Right lobe of liver (tissue), 6 donors: ENCODE measurements around the gene HTT-AS. TPM values are rescaled to one million over a fixed set of nuclear protein-coding genes. Genes with fewer than 3 reads are reported as not detected.

Experiments
- ATAC-seq, 4 donors: fragments of 200-7000 bp; cut with Tn5 transposase; one replicate each; pipeline ENCODE4 v1.9.1; 2020; ENCODE audit warnings: mild to moderate bottlenecking in 4 of 4, moderate library complexity in 4 of 4
- DNase-seq, 3 donors: peaks; one replicate each; pipeline ENCODE4 v3.0.0-alpha.2; 2020
- H3K27ac ChIP-seq, 3 donors: fragments of 200-600 bp; one replicate each; pipeline ENCODE4 v1.8.0; 2022
- H3K27me3 ChIP-seq, 2 donors: fragments of 200-600 bp; one replicate each; pipeline ENCODE4 v1.8.0; 2022
- H3K36me3 ChIP-seq, 4 donors: fragments of 200-600 bp; sonication (generic) in 1 of 4; one replicate each; pipeline versions ENCODE4 v1.5.1 to v1.8.0; 2017 to 2022; ENCODE audit warnings: control low read depth in 1 of 4
- H3K4me1 ChIP-seq, 4 donors: fragments of 200-600 bp; sonication (generic) in 1 of 4; one replicate each; pipeline versions ENCODE4 v1.5.1 to v1.8.0; 2017 to 2022; ENCODE audit warnings: control low read depth in 1 of 4
- H3K4me3 ChIP-seq, 3 donors: fragments of 200-600 bp; one replicate each; pipeline ENCODE4 v1.8.0; 2022
- H3K9me3 ChIP-seq, 4 donors: fragments of 200-600 bp; sonication (generic) in 1 of 4; one replicate each; pipeline versions ENCODE4 v1.5.1 to v1.8.0; 2017 to 2022; ENCODE audit warnings: control low read depth in 1 of 4
- POLR2A ChIP-seq: fragments of 450-650 bp; IDR thresholded peaks from one replicate; pipeline ENCODE4 v1.6.1; 2017; ENCODE audit warnings: antibody characterized with exemption, mild to moderate bottlenecking
- WGBS: methylation state at CpG from one replicate; pipeline ENCODE4 v1.1.6; 2018; ENCODE audit warnings: low coverage, low lambda C conversion rate; ENCODE audit not compliant: insufficient coverage; ENCODE audit errors: missing lambda C conversion rate; 5-methylcytosine and 5-hydroxymethylcytosine counted together
- intact Hi-C, 2 donors: fragments of 100-400 bp; cut with DNase I; formaldehyde crosslinking; loops; one replicate each; pipeline versions ENCODE4 v1.11.2 to v1.14.1; 2022
- total RNA-seq, 6 experiments: library from RNA; depleted of rRNA in 2 of 6; stranded (reverse); fragments of >200 nt in 2 of 6; fragmentation: NEBNext Ultra II Directional in 3 of 6; extraction: Animal tissue kit (Norgen Biotek cat#: 25700) in 3 of 6; gene quantifications; one replicate each; pipeline versions ENCODE4 v1.1.0 to v1.2.4, GENCODE V29; 2016 to 2023
- TF ChIP-seq, protein P1 (sequence below), 4 donors: fragments of 200-600 bp in 3 of 4; fragments of 450-650 bp in 1 of 4; IDR thresholded peaks; one replicate each; pipeline versions ENCODE4 v1.5.1 to v1.8.0; 2016 to 2022; ENCODE audit warnings: antibody characterized with exemption in 4 of 4, mild to moderate bottlenecking in 2 of 4
- donor health status: DM: no; HTN: yes; CAD: no.
- donor health status: DM: no; HTN: no; CAD: no.
- donor health status: DM: no; HTN: no; CAD: no.
- donor health status: DM: no; HTN: yes; CAD: no.
- donor health status: DM: no; HTN: yes; CAD: no.

The HTT-AS gene
- total RNA-seq, 6 experiments from 2014 or later: not detected

DNA sequence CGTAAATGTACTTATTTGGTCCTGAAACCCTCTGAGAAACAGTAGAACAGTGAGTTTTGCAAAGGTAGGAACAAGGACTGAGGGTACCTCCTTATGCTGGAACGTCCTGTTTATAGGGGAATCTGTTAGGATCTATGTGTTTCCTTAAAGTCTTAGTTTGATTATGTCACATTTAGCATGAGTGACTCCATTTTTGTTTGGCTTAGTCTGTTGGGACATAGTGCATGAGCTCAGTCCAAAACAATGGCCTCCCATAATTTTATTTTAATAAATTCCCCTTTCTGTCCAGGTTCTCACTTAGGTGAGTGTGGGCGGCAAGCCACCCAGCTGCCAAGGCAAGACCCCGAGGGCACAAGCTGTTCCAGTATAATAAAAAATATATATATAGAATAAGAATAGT lies 27.7 kb downstream of the HTT-AS start:
- no peak for DNase-seq
- intact Hi-C loops: no loop called here

DNA sequence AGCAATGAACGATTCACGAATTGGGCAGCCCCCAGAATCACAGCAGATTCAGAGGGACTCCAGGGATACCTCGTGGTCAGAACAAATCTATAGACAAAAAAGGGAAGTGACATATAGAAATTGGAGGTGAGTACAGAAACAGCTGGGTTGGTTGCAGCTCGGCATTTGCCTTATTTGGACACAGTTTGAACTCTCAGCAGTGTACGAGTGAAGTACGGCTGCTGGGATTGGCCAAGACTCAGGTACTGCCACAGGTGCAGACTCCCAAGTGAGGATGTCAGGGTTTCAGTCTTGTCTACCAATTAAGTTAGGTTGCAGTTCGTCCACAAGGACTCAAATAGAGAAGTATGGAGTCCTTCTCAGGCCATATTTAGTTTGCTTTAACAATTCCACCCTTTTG lies 28.2 kb downstream of the HTT-AS start:
- Histone ChIP-seq H3K9me3 (no peaks in the 10 kb centered on the region), H3K4me1 (peaks cover 0 to 10% (median 0%) of the 10 kb centered on the region in 4 donors), H3K36me3 (no peaks in the 10 kb centered on the region), H3K27me3 (no peaks in the 10 kb centered on the region), H3K27ac (no peak overlapping the region), H3K4me3 (no peak overlapping the region)
- ATAC-seq (no peak), DNase-seq (no peak)
- whole genome bisulfite sequencing: 59% methylated on average over 6 of the region's 7 CpGs
- intact Hi-C loops: no loop called here
- no peak for TF ChIP-seq POLR2A
- TF ChIP-seq, protein P1, sequence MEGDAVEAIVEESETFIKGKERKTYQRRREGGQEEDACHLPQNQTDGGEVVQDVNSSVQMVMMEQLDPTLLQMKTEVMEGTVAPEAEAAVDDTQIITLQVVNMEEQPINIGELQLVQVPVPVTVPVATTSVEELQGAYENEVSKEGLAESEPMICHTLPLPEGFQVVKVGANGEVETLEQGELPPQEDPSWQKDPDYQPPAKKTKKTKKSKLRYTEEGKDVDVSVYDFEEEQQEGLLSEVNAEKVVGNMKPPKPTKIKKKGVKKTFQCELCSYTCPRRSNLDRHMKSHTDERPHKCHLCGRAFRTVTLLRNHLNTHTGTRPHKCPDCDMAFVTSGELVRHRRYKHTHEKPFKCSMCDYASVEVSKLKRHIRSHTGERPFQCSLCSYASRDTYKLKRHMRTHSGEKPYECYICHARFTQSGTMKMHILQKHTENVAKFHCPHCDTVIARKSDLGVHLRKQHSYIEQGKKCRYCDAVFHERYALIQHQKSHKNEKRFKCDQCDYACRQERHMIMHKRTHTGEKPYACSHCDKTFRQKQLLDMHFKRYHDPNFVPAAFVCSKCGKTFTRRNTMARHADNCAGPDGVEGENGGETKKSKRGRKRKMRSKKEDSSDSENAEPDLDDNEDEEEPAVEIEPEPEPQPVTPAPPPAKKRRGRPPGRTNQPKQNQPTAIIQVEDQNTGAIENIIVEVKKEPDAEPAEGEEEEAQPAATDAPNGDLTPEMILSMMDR (IDR thresholded peaks at IDR 0.05): no peak

More for the DNA sequence above, 27.7 kb downstream of the HTT-AS start:
- H3K27me3 ChIP-seq: no peaks in the 10 kb centered on the region
- TF ChIP-seq, protein P1 (IDR thresholded peaks at IDR 0.05): no peak
- no peak for TF ChIP-seq POLR2A
- no peaks in the 10 kb centered on the region for H3K36me3 ChIP-seq
- WGBS: 85% methylated on average over 4 of the region's 4 CpGs
- H3K4me3 ChIP-seq: no peak overlapping the region
- H3K9me3 ChIP-seq: no peaks in the 10 kb centered on the region
- H3K4me1 ChIP-seq: peaks cover 0 to 6% (median 0%) of the 10 kb centered on the region in 4 donors
- ATAC-seq: no peak
- H3K27ac ChIP-seq: no peak overlapping the region

DNA sequence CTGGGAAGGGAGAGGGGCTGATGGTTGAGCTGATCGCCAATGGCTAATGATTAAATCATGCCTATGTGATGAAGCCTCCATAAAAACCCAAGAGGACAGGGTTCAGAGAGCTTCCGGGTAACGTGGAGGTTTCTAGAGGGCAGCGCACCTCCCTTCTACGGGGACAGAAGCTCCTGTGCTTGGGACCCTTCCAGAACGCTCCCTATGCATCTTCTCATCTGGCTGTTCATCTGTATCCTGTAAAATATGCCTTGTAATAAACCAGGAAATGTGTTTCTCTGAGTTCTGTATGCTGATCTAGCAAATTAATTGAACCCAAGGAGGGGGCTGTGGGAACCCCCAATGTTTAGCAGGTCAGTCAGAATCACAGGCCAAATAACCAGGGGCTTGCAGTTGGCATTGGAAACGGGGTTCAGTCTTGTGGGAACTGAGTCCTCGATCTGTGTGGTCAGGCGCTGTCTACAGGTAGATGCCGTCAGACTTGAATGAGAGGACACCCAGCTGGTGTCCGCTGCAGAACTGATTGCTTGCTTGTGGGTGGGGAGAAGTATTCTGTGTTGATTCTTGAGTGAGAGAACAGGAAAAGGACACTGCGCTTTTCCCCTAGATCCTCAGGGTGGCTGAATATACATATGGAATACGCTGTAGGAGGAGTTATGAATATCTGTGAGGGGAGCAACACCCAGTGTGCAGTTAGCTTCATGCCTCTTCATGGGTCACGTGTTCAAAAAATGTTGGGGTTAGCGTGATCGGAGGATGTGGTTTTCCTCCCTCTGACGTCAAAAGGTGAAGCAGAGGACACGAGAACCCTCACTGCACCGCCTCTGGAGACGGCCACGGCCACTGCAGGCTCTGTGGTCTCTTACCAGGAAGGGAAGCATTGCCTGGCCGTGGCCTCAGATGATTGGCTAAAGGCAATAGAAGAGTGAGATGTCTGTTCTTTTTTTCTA lies 29.2 kb downstream of the HTT-AS start:
- peak in 2 of 3 donors; percentile 70 to 76 for DNase-seq
- whole genome bisulfite sequencing: 65% methylated on average over 18 of the region's 22 CpGs

DNA sequence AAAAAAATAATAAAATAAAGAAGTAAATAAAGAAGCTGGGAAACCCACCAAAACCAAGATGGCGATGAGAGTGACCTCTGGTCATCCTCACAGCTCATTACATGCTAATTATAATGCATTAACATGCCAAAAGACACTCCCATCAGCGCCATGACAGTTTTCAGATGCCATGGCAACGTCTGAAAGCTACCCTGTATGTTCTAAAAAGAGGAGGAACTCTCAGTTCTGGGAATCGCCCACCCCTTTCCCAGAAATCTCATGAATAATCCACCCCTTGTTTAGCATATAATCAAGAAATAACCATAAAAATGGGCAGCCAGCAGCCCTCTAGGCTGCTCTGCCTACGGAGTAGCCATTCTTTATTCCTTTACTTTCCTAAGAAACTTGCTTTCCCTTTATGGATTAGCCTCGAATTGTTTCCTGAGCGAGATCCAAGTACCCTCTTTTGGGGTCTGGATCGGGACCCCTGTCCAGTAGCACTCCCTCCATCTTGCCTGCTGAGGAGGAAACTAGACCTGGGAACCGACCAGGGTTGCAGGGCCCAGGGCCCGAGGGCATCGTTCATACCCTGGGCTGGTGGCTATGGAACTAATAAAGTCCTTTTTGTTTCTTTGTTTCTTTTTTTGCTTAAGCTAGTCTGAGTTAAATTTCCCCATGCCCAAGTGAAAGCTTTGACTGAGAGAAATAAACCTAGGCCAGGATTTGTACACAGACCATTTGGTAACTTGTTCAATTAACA lies 30.9 kb downstream of the HTT-AS start:
- H3K4me3 ChIP-seq: no peak overlapping the region
- intact Hi-C loops: no loop called here
- H3K36me3 ChIP-seq: no peaks in the 10 kb centered on the region
- 86% methylated on average over 10 of the region's 11 CpGs for WGBS
- no peaks in the 10 kb centered on the region for H3K27me3 ChIP-seq
- TF ChIP-seq, protein P1 (IDR thresholded peaks at IDR 0.05): no peak
- no peak for TF ChIP-seq POLR2A
- ATAC-seq: no peak
- H3K27ac ChIP-seq: no peak overlapping the region
- H3K9me3 ChIP-seq: no peaks in the 10 kb centered on the region
- peaks cover 0 to 10% (median 0%) of the 10 kb centered on the region in 4 donors for H3K4me1 ChIP-seq
- no peak for DNase-seq

More for the DNA sequence above, 29.2 kb downstream of the HTT-AS start:
- peak in 3 of 4 donors; percentile 9 to 44 (median 17) for ATAC-seq
- Histone ChIP-seq H3K9me3 (no peaks in the 10 kb centered on the region), H3K4me3 (no peak overlapping the region), H3K4me1 (peaks cover 0 to 10% (median 0%) of the 10 kb centered on the region in 4 donors), H3K36me3 (no peaks in the 10 kb centered on the region), H3K27me3 (no peaks in the 10 kb centered on the region), H3K27ac (no peak overlapping the region)
- TF ChIP-seq POLR2A: no peak
- TF ChIP-seq, protein P1 (IDR thresholded peaks at IDR 0.05): no peak
- intact Hi-C loops: no loop called here
